ENCODE data around the gene HKDC1.

DNA sequence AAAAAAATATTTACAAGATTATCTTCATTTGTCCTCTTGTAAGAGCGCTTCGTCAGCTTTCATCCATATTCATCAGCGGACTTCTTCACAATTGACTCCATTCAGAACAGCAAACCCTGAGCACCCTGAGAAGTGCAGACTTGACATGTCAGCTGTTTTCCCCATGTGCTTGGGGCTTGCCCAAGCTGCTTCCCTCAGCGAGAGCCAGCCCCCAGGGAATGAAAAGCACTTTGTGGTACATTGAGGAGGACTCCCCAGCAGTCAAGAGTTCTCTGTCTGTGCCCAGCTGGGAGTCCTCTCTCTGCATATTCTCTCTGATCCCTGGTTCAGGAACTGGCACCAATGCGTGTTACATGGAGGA, 22.7 kb downstream of the HKDC1 start:
- TF ChIP-seq, protein P1, sequence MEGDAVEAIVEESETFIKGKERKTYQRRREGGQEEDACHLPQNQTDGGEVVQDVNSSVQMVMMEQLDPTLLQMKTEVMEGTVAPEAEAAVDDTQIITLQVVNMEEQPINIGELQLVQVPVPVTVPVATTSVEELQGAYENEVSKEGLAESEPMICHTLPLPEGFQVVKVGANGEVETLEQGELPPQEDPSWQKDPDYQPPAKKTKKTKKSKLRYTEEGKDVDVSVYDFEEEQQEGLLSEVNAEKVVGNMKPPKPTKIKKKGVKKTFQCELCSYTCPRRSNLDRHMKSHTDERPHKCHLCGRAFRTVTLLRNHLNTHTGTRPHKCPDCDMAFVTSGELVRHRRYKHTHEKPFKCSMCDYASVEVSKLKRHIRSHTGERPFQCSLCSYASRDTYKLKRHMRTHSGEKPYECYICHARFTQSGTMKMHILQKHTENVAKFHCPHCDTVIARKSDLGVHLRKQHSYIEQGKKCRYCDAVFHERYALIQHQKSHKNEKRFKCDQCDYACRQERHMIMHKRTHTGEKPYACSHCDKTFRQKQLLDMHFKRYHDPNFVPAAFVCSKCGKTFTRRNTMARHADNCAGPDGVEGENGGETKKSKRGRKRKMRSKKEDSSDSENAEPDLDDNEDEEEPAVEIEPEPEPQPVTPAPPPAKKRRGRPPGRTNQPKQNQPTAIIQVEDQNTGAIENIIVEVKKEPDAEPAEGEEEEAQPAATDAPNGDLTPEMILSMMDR (IDR thresholded peaks at IDR 0.05): no peak
- no peak for TF ChIP-seq ZFX (IDR thresholded peaks at IDR 0.05; ENCODE audit: borderline replicate concordance)
